Stimulated activated CD4-positive, alpha-beta T cell treated with anti-CD3 and anti-CD28 coated beads, Interleukin-12 subunit alpha, Interleukin-12 subunit beta, amount 100 ng/mL, for 24 hours (primary cell): ENCODE data around the gene SCN10A.
A peak's percentile ranks its signal among the peaks of the same experiment; 100 is the strongest.

Source experiments
- DNase-seq, 2 experiments: peaks; one replicate each; pipeline ENCODE4 v3.0.0-alpha.2; 2020; ENCODE audit warnings: low read depth in 2 of 2

SCN10A gene

DNA sequence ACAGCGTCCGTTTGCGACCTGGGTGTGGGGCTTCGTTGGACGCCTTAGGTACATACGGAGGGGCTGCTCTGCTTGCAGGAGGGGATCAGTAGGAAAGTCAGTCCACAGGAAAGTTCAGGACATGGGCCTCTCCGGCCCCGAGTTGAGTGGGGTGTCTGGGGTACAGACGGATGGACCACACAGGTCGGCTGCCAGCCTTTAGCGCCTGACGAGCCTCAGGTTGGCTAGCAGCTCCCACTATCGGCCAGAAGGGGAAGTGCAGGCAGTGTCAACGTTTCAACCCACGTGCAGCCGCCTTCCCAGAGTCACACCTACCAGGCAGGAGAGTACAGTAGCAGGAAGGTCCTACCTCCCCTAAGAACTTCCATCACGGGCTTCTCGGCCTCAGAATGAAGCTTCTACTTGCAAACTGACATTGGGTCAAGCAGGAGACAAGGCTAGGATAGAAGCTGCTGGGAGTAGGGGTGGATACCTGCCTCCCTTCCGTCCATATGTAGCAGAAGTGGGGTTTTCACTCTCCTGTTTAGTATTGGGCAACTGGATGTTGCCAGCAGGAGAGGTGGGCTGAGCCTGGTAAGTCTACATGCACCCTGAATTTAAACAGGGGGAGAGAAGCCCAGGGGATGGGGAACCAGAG is 164.7 kb downstream of the SCN10A start:
- peak; percentile 51 to 67 for DNase-seq

GRCh38 chr3:38650248-38650951 is 165.6 kb downstream of the SCN10A start:
- no peak for DNase-seq

GRCh38 chr3:38649500-38650247 is 166.3 kb downstream of the SCN10A start, which contains the start of gene SCN5A:
Gene SCN5A (minus strand): TSS chr3:38649687. CDS start chr3:38633307, 16,380 bp downstream.
- DNase-seq = peak; percentile 23 to 38

DNA sequence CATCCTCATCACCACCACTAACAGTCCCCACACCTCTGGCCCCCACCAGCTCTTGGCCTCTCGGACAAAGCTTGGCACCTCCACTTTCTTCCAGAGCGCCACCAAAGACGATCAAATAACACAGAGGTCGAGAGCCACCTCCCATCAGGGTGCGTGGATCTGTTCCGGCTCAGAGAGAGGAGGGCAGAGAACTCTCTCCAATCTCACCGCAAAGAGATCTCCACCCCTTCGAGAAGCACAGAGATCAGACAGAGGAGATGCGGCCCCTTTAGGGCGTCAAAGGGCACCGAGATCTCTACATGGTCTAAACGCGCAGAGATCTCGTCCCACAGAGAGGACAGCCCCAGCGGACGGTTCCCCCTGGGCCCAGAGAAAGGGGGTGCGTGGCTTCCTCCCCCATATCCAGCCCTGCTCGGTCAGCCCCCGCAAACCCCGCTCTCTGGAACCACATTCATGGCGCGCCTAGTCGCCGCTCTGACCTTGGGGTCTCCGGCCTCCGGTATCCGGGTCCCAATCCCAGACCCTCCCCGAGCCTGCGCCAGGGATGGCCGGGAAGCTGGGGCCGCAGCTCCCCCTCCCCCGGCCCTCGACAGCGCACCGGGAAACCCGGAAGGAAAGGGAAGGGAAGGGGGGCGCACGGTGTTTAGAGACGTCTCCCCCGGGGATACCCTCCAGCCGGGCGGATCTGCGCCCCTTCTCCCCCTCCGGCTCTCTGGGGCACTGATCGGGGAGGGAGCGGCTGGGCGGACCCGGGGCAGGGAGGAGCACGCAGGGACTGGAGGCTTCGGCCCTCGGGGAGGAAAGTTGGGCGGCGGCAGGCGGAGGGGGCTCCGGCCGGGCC is 167.1 kb downstream of the SCN10A start:
- no peak for DNase-seq

DNA sequence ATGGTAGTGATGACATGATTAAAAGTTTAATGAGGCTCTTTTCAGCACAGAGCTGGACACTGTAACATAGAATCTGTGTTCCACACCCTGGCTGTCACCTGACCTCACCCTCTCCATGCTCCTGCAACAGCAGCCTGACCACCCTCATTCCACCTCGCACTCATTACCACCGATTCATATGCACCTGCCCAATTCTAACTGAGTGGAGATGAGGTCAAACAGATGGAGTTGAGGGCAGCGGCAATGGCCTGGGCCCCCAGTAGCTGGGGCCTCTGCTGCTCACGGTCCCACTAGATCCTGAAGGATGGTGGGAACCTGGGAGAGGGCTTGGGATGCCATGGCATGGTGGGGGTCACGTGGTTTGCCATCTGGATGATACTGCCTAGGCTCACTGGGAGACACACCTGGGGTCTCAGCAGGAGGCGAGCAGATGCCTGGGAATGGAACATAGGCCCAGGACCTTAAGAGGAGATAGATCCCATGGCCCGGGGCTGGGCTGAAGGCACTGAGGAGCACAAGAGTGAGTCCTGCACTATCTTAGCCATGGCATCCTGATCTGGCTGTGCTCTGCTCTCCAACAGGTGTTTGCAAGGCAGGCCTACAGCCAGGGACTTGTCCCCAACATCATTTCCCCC is 167.9 kb downstream of the SCN10A start:
- no peak for DNase-seq

DNA sequence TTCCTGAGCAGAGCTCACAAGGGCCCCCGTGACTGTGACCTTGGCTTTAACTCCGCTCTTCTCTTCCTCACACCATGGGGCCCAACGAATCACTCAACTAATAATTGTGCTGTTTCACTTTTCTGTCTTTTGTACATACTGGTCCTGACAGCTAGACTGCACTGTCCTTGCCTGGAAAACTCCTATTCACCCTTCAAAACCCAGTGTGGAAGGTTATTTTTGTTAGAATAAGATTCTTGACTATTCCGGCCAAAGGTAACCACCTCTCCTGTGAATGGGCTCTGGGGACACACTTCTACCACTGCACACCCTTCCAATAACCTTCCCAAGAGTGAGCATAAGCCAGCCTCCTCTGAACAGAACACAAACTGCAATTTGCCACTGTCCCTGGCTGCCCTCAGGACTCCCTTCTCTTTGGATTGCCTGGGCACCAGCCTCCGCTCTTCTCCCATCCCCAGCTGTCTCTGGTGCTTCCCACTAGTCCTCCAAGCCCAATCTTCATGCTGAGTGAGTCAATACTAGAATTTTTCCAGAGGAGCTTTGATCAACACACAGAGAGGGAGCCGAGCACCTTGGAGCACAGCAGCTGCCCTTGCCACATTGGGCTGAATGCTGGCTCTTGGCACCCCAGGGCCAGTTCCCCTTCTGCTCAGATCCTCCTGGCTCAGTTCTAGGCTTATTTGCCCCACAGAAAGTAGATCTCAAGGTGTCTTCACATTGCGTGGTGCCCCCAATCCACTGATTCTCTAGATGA is 168.6 kb downstream of the SCN10A start:
- DNase-seq = no peak
